Esophagus muscularis mucosa (tissue), 3 donors: ENCODE results near the gene CD68.

ENCODE experiments used
- POLR2AphosphoS5 ChIP-seq, 2 donors: sonication (generic); formaldehyde crosslinking; IDR thresholded peaks; one replicate each; pipeline ENCODE4 v1.6.1; 2017; ENCODE audit warnings: antibody characterized with exemption in 2 of 2
- TF ChIP-seq, protein P1 (sequence below), 3 experiments: fragments of 200-600 bp in 2 of 3; fragments of 450-650 bp in 1 of 3; sonication (generic) in 2 of 3; IDR thresholded peaks; one replicate each; pipeline ENCODE4 v1.5.1; 2017 to 2019; ENCODE audit warnings: antibody characterized with exemption in 3 of 3, mild to moderate bottlenecking in 2 of 3, moderate library complexity in 1 of 3

DNA sequence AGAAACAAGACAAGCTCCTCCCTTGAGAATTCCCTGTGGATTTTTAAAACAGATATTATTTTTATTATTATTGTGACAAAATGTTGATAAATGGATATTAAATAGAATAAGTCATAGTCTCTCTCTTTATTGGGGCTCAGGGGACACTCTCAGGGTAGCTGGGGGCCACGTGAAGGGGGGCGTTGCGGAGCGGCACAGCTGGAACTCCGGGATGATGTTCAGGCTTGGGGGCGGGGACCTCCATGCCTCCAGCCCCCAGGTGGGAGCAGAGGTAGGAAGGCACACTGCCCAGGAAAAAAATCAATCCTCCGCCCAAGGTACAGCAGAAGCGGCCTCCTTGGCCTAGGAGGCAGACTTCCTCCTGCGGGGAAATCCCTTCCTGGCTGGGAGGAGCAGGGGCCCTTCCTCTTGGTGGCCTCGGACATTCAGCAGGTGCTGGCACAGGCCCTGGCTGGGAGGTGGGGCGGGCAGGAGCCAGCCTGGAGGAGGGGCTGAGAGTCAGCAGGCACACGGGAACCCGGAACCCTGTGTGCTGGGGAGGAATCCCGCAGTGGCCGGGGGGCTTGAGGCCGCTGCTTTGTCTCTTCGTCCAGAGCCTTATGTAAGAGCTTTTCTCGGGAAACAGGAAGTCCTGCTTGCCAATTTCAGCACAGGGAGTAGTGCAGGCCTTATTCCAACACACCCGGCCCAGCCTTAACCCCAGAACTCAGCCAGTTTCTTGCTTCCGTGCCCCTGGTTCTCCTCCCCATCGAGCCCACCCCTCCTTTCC, 21.5 kb upstream of the CD68 start:
- TF ChIP-seq, protein P1, sequence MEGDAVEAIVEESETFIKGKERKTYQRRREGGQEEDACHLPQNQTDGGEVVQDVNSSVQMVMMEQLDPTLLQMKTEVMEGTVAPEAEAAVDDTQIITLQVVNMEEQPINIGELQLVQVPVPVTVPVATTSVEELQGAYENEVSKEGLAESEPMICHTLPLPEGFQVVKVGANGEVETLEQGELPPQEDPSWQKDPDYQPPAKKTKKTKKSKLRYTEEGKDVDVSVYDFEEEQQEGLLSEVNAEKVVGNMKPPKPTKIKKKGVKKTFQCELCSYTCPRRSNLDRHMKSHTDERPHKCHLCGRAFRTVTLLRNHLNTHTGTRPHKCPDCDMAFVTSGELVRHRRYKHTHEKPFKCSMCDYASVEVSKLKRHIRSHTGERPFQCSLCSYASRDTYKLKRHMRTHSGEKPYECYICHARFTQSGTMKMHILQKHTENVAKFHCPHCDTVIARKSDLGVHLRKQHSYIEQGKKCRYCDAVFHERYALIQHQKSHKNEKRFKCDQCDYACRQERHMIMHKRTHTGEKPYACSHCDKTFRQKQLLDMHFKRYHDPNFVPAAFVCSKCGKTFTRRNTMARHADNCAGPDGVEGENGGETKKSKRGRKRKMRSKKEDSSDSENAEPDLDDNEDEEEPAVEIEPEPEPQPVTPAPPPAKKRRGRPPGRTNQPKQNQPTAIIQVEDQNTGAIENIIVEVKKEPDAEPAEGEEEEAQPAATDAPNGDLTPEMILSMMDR (IDR thresholded peaks at IDR 0.05), result no peak
- TF ChIP-seq POLR2AphosphoS5 (IDR thresholded peaks at IDR 0.05), result peak; percentile 86 to 90
